PC-9 (cell line): Measurements from ENCODE around the gene ARL13B. TPM values are rescaled to one million over a fixed set of nuclear protein-coding genes. Genes with fewer than 3 reads are reported as not detected.

ENCODE experiments used
- BruUV-seq: library from RNA; stranded (reverse); fragments of 400-500 nt; replicated peaks from 2 replicates; lab custom pipeline; 2021; lab: Mats Ljungman, UMichigan
- CTCF ChIA-PET: fragments of 300-600 bp; sonication (Branson Sonifier 250); formaldehyde crosslinking; loops from one replicate; lab custom pipeline; 2022; ENCODE audit warnings: antibody characterized with exemption; lab: Charles Lee
- POLR2A ChIA-PET: fragments of 300-600 bp; sonication (Branson Sonifier 250); formaldehyde crosslinking; loops from one replicate; lab custom pipeline; 2022; ENCODE audit warnings: antibody characterized with exemption; ENCODE audit not compliant: unreplicated experiment; lab: Charles Lee
- DNase-seq, 2 experiments: peaks; one replicate each; pipeline versions ENCODE4 v3.0.0 to v3.0.0-alpha.2; 2015 to 2022; ENCODE audit warnings: mixed read lengths in 1 of 2
- H2AFZ ChIP-seq: fragments of 200-600 bp; sonication (generic); 2 replicates; pipeline ENCODE4 v1.8.1; 2017; ENCODE audit warnings: antibody characterized with exemption
- H3F3A ChIP-seq: fragments of 200-600 bp; sonication (generic); 2 replicates; pipeline ENCODE4 v1.8.1; 2017; ENCODE audit warnings: antibody characterized with exemption, mild to moderate bottlenecking, low read depth; ENCODE audit not compliant: insufficient read depth
- H3K27ac ChIP-seq: fragments of 200-600 bp; sonication (generic); 2 replicates; pipeline ENCODE4 v1.6.1; 2016; ENCODE audit warnings: mixed run types
- H3K27me3 ChIP-seq: fragments of 200-600 bp; sonication (generic); 2 replicates; pipeline ENCODE4 v1.6.1; 2016; ENCODE audit warnings: low read depth, mixed run types; ENCODE audit not compliant: insufficient read depth
- H3K36me3 ChIP-seq: fragments of 200-600 bp; sonication (generic); 2 replicates; pipeline ENCODE4 v1.6.1; 2016; ENCODE audit warnings: low read depth, mixed run types
- H3K4me1 ChIP-seq: fragments of 200-600 bp; sonication (generic); replicated peaks from 2 replicates; pipeline ENCODE4 v1.6.1; 2016; ENCODE audit warnings: mixed run types; ENCODE audit not compliant: insufficient read depth
- H3K4me2 ChIP-seq: fragments of 200-600 bp; sonication (generic); 2 replicates; pipeline ENCODE4 v1.6.1; 2017; ENCODE audit warnings: mixed run types
- H3K4me3 ChIP-seq: fragments of 200-600 bp; sonication (generic); 2 replicates; pipeline ENCODE4 v1.6.1; 2016; ENCODE audit warnings: mixed run types
- H3K79me2 ChIP-seq: fragments of 200-600 bp; sonication (generic); 2 replicates; pipeline ENCODE4 v1.6.1; 2017; ENCODE audit warnings: low read depth, mixed run types
- H3K9me2 ChIP-seq: fragments of 200-600 bp; sonication (generic); 2 replicates; pipeline ENCODE4 v1.8.1; 2017; ENCODE audit warnings: mild to moderate bottlenecking; ENCODE audit not compliant: insufficient read depth
- H3K9me3 ChIP-seq: fragments of 200-600 bp; sonication (generic); 2 replicates; pipeline ENCODE4 v1.8.1; 2016; ENCODE audit warnings: low read depth; ENCODE audit not compliant: insufficient read depth
- H4K20me1 ChIP-seq: fragments of 200-600 bp; sonication (generic); 2 replicates; pipeline ENCODE4 v1.8.1; 2017; ENCODE audit not compliant: insufficient read depth
- EZH2 ChIP-seq: fragments of 200-600 bp; sonication (generic); IDR thresholded peaks from 2 replicates; pipeline ENCODE4 v1.8.0; 2017; ENCODE audit warnings: antibody characterized with exemption, low read depth
- intact Hi-C: fragments of 100-400 bp; cut with micrococcal nuclease; formaldehyde crosslinking; loops from one replicate; pipeline ENCODE4 v1.10.0; 2022; ENCODE audit not compliant: unreplicated experiment
- total RNA-seq: library from RNA; stranded (reverse); gene quantifications from 2 replicates; pipeline ENCODE4 v1.2.3, GENCODE V29; 2021
- TF ChIP-seq, protein P1 (sequence below): fragments of 200-600 bp; sonication (generic); conservative IDR thresholded peaks from 2 replicates; pipeline ENCODE4 v1.6.1; 2017; ENCODE audit warnings: mixed run types, antibody characterized with exemption, mild to moderate bottlenecking, moderate library complexity

The ARL13B gene
- total RNA-seq, 1 experiment from 2014 or later = 20.2 TPM

DNA sequence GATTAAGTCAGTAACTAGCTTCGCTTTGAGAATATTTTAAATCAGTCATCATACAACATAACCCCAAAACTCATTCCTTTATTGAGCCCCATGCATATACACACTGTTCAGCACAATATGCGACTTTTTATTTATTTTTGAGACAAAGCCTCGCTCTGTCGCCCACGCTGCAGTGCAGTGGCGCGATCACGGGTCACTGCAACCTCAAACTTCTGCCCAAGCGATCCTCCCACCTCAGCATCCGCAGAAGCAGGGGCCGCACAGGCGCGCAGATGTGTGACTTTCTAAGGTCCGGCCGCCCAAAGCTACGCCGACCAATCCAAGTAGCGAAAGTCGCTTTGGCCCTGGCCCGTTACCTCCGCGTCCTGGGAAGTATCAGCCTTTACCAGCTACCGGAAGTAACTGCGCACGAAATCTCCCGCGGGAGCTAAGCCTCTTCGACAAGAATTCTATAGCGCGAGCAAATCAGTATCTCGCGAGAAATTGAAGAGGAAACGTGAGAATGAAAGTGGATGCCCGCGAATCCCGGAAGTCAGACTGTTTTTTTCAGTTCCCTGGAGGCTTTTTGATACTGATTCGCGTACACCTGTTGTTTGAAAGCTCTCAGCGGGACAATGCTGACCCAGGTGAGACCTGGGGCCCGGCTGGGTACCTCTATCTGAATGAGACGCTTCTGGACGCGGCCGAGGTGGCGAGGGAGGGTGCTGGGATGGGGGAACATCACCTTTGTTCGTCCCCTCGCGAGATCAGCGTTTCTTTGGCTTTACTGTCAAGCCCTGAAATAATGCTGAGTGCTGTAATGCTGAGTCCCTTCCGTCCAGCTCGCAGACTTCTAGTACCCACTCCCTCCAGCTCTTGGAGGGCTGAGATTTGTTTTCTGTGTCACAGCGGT is 82.8 kb downstream of the ARL13B start, which contains the start of the genes DHFR2 and NSUN3:
Gene DHFR2 (minus strand): TSS at position 404 of the 892 bp plus-strand sequence. CDS start 1,405 bp downstream, outside the sequence.
Gene NSUN3 (plus strand): TSS at position 549 of the 892 bp plus-strand sequence. CDS start 66 bp downstream, at position 615.
- Histone ChIP-seq H3K4me1 (peaks cover 19% of the 10 kb centered on the region), H3F3A (peaks cover 23% of the 10 kb centered on the region; the same call in 1 of the 2 replicates), H2AFZ (peak within 1 kb of the TSS; percentile 92), H3K9me2 (no peaks in the 10 kb centered on the region), H3K9me3 (no peaks in the 10 kb centered on the region), H3K79me2 (peaks cover 27% of the 10 kb centered on the region), H3K27me3 (no peaks in the 10 kb centered on the region), H3K27ac (peak within 1 kb of the TSS; percentile 93), H3K36me3 (no peaks in the 10 kb centered on the region), H4K20me1 (no peaks in the 10 kb centered on the region), H3K4me2 (peak within 1 kb of the TSS; percentile 88), H3K4me3 (peak within 1 kb of the TSS; percentile 79)
- ChIA-PET POLR2A (interaction anchor here (0.6 to 0.7 kb wide), 5 partner anchors 26 to 75 kb away, joined by 3 to 7 read pairs (median 3); no protein-coding TSS in a partner anchor), CTCF (interaction anchor here (0.6 to 1.3 kb wide), 4 partner anchors 25 to 186 kb away, joined by 3 to 5 read pairs (median 4); no protein-coding TSS in a partner anchor)
- DNase-seq = peak; percentile 95 to 98
- no peak for TF ChIP-seq EZH2
- TF ChIP-seq, protein P1, sequence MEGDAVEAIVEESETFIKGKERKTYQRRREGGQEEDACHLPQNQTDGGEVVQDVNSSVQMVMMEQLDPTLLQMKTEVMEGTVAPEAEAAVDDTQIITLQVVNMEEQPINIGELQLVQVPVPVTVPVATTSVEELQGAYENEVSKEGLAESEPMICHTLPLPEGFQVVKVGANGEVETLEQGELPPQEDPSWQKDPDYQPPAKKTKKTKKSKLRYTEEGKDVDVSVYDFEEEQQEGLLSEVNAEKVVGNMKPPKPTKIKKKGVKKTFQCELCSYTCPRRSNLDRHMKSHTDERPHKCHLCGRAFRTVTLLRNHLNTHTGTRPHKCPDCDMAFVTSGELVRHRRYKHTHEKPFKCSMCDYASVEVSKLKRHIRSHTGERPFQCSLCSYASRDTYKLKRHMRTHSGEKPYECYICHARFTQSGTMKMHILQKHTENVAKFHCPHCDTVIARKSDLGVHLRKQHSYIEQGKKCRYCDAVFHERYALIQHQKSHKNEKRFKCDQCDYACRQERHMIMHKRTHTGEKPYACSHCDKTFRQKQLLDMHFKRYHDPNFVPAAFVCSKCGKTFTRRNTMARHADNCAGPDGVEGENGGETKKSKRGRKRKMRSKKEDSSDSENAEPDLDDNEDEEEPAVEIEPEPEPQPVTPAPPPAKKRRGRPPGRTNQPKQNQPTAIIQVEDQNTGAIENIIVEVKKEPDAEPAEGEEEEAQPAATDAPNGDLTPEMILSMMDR = no peak
- intact Hi-C loops = loop anchor here (1.0 to 10.0 kb wide), 3 partner anchors 34 to 208 kb away; partner anchors contain the start of genes ARL13B and STX19
- TSS peak; percentile 74 for BruUV-seq

DNA sequence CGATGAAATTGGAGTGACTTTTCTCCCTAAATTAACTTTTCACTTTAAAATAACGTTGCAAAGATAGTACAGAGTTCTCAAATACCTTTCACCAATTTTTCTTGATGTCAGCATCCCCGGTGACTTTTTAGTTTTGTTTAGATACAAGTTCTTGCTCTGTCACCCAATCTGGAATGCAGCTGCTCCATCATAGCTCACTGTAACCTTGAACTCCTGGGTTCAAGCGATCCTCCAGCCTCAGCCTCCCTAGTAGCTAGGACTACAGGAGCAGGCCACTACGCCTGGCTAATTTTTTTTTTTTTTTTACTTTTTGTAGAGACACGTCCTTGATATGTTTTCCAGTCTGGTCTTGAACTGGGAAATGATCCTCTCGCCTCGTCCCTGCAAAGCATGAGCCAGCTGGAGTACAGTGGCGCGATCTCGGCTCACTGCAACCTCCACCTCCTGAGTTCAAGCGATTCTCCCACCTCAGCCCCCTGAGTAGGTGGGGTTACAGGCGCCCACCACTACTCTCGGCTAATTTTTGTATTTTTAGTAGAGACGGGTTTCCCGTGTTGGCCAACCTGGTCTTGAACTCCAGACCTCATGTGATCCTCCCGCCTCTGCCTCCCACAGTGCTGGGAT is 83.7 kb downstream of the ARL13B start:
- Histone ChIP-seq H3K79me2 (peaks cover 27% of the 10 kb centered on the region), H3K9me3 (no peaks in the 10 kb centered on the region), H3K4me1 (peaks cover 19% of the 10 kb centered on the region), H3F3A (peaks cover 23% of the 10 kb centered on the region; the same call in 1 of the 2 replicates), H3K27me3 (no peaks in the 10 kb centered on the region), H4K20me1 (no peaks in the 10 kb centered on the region), H3K36me3 (no peaks in the 10 kb centered on the region), H3K4me3 (peak overlapping the region; percentile 79), H3K9me2 (no peaks in the 10 kb centered on the region), H3K27ac (peak overlapping the region; percentile 93), H3K4me2 (peak overlapping the region; percentile 88), H2AFZ (peak overlapping the region; percentile 92)
- CTCF ChIA-PET = interaction anchor here (0.7 to 1.3 kb wide), 3 partner anchors 26 to 186 kb away, joined by 4 to 5 read pairs (median 5); no protein-coding TSS in a partner anchor
- TF ChIP-seq, protein P1 = no peak
- TF ChIP-seq EZH2 = no peak
- DNase-seq = no peak
- POLR2A ChIA-PET = interaction anchor here (0.6 to 0.7 kb wide), 3 partner anchors 26 to 37 kb away, joined by 4 to 7 read pairs (median 6); no protein-coding TSS in a partner anchor
- intact Hi-C loops = loop anchor here (1.0 to 10.0 kb wide), 3 partner anchors 35 to 209 kb away; partner anchors contain the start of genes ARL13B and STX19
- BruUV-seq = no TSS peak
